Right lobe of liver (tissue), 4 donors: ENCODE data around the gene VWA7.

Source experiments
- CTCF ChIP-seq, 4 donors: fragments of 200-600 bp in 3 of 4; fragments of 450-650 bp in 1 of 4; IDR thresholded peaks; one replicate each; pipeline versions ENCODE4 v1.5.1 to v1.8.0; 2016 to 2022; ENCODE audit warnings: antibody characterized with exemption in 4 of 4, mild to moderate bottlenecking in 2 of 4
- POLR2A ChIP-seq: fragments of 450-650 bp; IDR thresholded peaks from one replicate; pipeline ENCODE4 v1.6.1; 2017; ENCODE audit warnings: antibody characterized with exemption, mild to moderate bottlenecking
- donor health status: DM: no; HTN: no; CAD: no.
- donor health status: DM: no; HTN: no; CAD: no.
- donor health status: DM: no; HTN: yes; CAD: no.

GRCh38 chr6:31750411-31751022, 26.6 kb downstream of the VWA7 start:
- TF ChIP-seq CTCF (IDR thresholded peaks at IDR 0.05), result no peak
- TF ChIP-seq POLR2A, result no peak
